Mesendoderm (in vitro differentiated cells): ENCODE data around the gene PACSIN1.

Experiments
- DNase-seq: peaks from one replicate; pipeline ENCODE4 v3.0.0; 2013
- H2AK5ac ChIP-seq: 2 replicates; pipeline ENCODE4 v1.6.1; 2013; ENCODE audit warnings: low read length, inconsistent platforms
- H2BK120ac ChIP-seq: 2 replicates; pipeline ENCODE4 v1.6.1; 2013; ENCODE audit warnings: low read depth, mild to moderate bottlenecking, low read length, moderate library complexity, mixed read lengths
- H2BK15ac ChIP-seq: replicated peaks from 2 replicates; pipeline ENCODE4 v1.6.1; 2013; ENCODE audit warnings: low read depth, mild to moderate bottlenecking, moderate library complexity
- H2BK5ac ChIP-seq: 2 replicates; pipeline ENCODE4 v1.6.1; 2013; ENCODE audit warnings: low read length, inconsistent platforms
- H3K18ac ChIP-seq: 2 replicates; pipeline ENCODE4 v1.6.1; 2013; ENCODE audit warnings: mild to moderate bottlenecking, low read length, mixed read lengths
- H3K23ac ChIP-seq: one replicate; pipeline ENCODE4 v1.6.1; 2013; ENCODE audit warnings: low read length
- H3K27ac ChIP-seq: 2 replicates; pipeline ENCODE4 v1.5.1; 2013; ENCODE audit warnings: low read depth, mild to moderate bottlenecking, inconsistent platforms, low read length, moderate library complexity
- H3K27me3 ChIP-seq: 2 replicates; pipeline ENCODE4 v1.6.1; 2013; ENCODE audit warnings: low read length, control low read depth, mild to moderate bottlenecking, inconsistent platforms; ENCODE audit not compliant: insufficient read depth, poor library complexity
- H3K36me3 ChIP-seq: 2 replicates; pipeline ENCODE4 v1.6.1; 2013; ENCODE audit warnings: low read length, inconsistent platforms; ENCODE audit not compliant: control insufficient read depth, insufficient read depth
- H3K4ac ChIP-seq: one replicate; pipeline ENCODE4 v1.6.1; 2013; ENCODE audit warnings: low read depth, mild to moderate bottlenecking, low read length, moderate library complexity
- H3K4me1 ChIP-seq: 2 replicates; pipeline ENCODE4 v1.6.1; 2013; ENCODE audit warnings: low read depth, low read length, inconsistent platforms; ENCODE audit not compliant: control insufficient read depth
- H3K4me2 ChIP-seq: 2 replicates; pipeline ENCODE4 v1.6.1; 2013; ENCODE audit warnings: low read length
- H3K4me3 ChIP-seq: 2 replicates; pipeline ENCODE4 v1.5.1; 2013; ENCODE audit warnings: mild to moderate bottlenecking, low read length
- H3K56ac ChIP-seq: one replicate; pipeline ENCODE4 v1.6.1; 2013; ENCODE audit warnings: low read length
- H3K79me1 ChIP-seq: 2 replicates; pipeline ENCODE4 v1.6.1; 2013; ENCODE audit warnings: low read length, inconsistent platforms
- H3K79me2 ChIP-seq: 2 replicates; pipeline ENCODE4 v1.6.1; 2013; ENCODE audit warnings: mild to moderate bottlenecking, low read length; ENCODE audit not compliant: control insufficient read depth, insufficient read depth
- H3K9ac ChIP-seq: 2 replicates; pipeline ENCODE4 v1.6.1; 2013; ENCODE audit warnings: low read length, inconsistent platforms
- H4K5ac ChIP-seq: one replicate; pipeline ENCODE4 v1.6.1; 2013; ENCODE audit warnings: low read length
- H4K8ac ChIP-seq: one replicate; pipeline ENCODE4 v1.6.1; 2013; ENCODE audit warnings: low read depth, mild to moderate bottlenecking, control low read depth, low read length, moderate library complexity
- WGBS: extraction: QIAGEN DNeasy Blood & Tissue Kit; methylation state at CpG from one replicate; pipeline ENCODE4 v1.1.7; 2013; ENCODE audit warnings: low lambda C conversion rate, missing lambda C conversion rate; ENCODE audit not compliant: insufficient coverage; ENCODE audit errors: extremely low coverage; 5-methylcytosine and 5-hydroxymethylcytosine counted together

Gene PACSIN1

DNA sequence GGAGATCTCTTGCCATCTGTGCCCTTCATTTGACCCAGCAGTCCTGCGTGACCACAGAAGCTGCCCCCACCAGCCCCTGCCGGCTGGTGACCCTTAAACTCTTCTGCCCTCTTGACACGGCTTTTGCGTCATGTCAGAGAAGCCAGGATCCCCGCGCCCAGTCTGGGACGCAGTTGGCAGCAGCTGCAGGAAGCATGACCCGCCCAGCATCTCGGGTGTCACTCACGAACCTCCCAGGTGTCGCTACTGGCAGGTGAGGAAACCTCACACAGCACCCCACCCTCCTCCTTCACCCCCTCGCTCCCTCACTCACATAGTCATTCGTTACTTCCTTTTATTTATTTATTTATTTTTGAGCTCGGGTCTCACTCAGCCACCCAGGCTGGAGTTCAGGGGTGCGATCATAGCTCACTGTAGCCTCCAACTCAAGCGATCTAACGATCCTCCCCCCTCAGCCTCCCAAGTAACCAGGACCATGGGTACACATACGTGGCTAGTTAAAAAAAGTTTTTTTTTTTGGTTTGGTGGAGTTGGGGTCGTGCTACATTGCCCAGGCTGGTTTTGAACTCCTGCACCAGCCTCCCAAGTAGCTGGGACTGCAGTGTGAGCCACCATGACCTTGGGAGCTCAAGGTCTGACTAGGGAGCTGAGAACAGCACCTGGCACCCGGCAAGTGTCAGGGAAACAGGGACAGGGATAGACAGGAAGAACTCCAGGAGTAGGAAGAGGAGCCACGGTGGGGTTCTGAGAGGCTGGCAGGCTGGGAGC is 104.4 kb downstream of the PACSIN1 start:
- Histone ChIP-seq H4K8ac (no peak overlapping the region), H3K4me3 (no peak overlapping the region), H3K9ac (no peak overlapping the region), H3K18ac (no peak overlapping the region), H3K27me3 (no peaks in the 10 kb centered on the region), H4K5ac (no peak overlapping the region), H3K4me1 (peaks cover 2% of the 10 kb centered on the region), H3K23ac (no peak overlapping the region), H3K4me2 (no peak overlapping the region), H2BK5ac (no peak overlapping the region), H2BK120ac (no peak overlapping the region), H3K27ac (no peak overlapping the region), H3K79me2 (no peaks in the 10 kb centered on the region), H3K79me1 (no peaks in the 10 kb centered on the region), H3K56ac (no peak overlapping the region), H3K36me3 (no peaks in the 10 kb centered on the region), H3K4ac (no peak overlapping the region), H2AK5ac (no peak overlapping the region), H2BK15ac (no peak overlapping the region)
- DNase-seq = no peak
- WGBS = no CpG with 5 or more reads among the region's 21 CpGs

DNA sequence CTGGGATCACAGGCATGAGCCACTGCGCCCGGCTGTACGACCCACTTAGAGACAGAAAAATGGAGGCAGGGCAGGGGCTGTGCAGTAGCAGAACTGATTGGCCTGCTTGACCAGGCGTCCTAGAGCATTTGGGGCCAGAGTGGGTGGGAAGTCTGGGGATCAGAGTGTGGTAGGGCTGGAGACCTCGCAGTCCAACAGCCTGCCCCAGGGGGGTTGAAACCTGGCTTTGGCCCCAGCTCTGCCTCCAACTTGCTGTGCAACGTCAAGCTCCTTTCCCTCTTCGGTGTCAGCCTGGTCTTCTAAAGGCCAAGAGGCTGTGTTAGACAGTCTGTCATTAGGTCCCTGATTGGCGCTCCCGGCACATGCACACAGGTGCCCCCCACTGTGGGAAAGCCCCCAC is 105.5 kb downstream of the PACSIN1 start:
- WGBS = no CpG with 5 or more reads among the region's 9 CpGs
- Histone ChIP-seq H3K79me1 (no peaks in the 10 kb centered on the region), H4K5ac (no peak overlapping the region)

DNA sequence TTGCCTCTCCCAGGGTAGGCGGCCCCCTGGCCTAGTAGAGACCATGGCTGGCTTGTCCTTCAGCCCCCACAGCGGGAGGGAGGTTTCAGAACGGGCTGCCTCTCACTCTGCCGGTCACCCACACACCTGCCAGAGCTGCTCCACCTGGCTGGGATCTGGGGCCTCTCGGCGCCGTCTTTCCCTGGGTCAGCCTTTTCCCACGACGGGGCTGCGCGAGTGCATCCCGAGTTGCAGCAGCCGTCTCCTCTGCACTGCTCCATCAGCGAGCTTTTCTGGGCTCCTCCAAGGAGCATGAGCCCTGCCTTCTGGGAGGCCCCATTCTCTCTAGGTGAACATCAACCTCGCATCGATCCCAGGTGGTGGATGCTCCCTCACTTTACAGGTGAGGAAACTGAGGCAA is 106.1 kb downstream of the PACSIN1 start:
- no peaks in the 10 kb centered on the region for H3K79me1 ChIP-seq
- no peak overlapping the region for H2BK5ac ChIP-seq
- H4K8ac ChIP-seq = no peak overlapping the region
- no peak for DNase-seq
- H3K23ac ChIP-seq = no peak overlapping the region
- H2BK120ac ChIP-seq = no peak overlapping the region
- H3K27me3 ChIP-seq = no peaks in the 10 kb centered on the region
- H3K4me3 ChIP-seq = no peak overlapping the region
- H3K4me1 ChIP-seq = peaks cover 2% of the 10 kb centered on the region
- no peak overlapping the region for H3K4me2 ChIP-seq
- no peak overlapping the region for H3K9ac ChIP-seq
- no peak overlapping the region for H3K4ac ChIP-seq
- H2BK15ac ChIP-seq = no peak overlapping the region
- H3K27ac ChIP-seq = no peak overlapping the region
- no peak overlapping the region for H3K18ac ChIP-seq
- no CpG with 5 or more reads among the region's 16 CpGs for WGBS
- no peak overlapping the region for H3K56ac ChIP-seq
- no peak overlapping the region for H4K5ac ChIP-seq
- H3K79me2 ChIP-seq = no peaks in the 10 kb centered on the region
- no peaks in the 10 kb centered on the region for H3K36me3 ChIP-seq
- H2AK5ac ChIP-seq = no peak overlapping the region

More for the DNA sequence above, 105.5 kb downstream of the PACSIN1 start:
- Histone ChIP-seq H2AK5ac (no peak overlapping the region), H3K4me3 (no peak overlapping the region), H3K23ac (no peak overlapping the region), H3K27ac (no peak overlapping the region), H3K36me3 (no peaks in the 10 kb centered on the region), H3K56ac (no peak overlapping the region), H3K79me2 (no peaks in the 10 kb centered on the region), H3K4ac (no peak overlapping the region), H3K4me2 (no peak overlapping the region), H2BK15ac (no peak overlapping the region), H3K9ac (no peak overlapping the region), H3K4me1 (peaks cover 2% of the 10 kb centered on the region), H3K27me3 (no peaks in the 10 kb centered on the region), H2BK5ac (no peak overlapping the region), H2BK120ac (no peak overlapping the region), H3K18ac (no peak overlapping the region), H4K8ac (no peak overlapping the region)
- no peak for DNase-seq

DNA sequence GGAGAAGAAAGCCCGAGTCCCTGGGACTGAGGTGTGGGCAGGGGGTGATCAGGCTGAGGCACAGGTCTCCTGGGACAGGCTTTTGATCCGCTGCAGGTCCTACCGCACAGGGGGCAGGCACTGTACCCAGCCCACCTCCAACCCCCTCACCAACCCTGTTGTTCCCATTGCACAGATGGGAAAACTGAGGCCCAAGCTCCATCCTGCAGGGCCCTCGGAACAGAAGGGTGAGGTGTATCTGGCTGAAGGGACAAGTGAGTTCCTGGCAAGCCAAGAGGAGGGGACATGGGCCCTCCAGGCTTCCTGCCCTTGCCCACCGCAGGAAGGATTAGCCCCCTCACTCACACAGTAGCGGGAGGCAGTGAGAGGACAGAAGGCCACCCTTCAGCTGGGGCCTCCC is 106.7 kb downstream of the PACSIN1 start:
- no peak overlapping the region for H2BK15ac ChIP-seq
- no CpG with 5 or more reads among the region's 6 CpGs for WGBS
- H3K4me3 ChIP-seq = no peak overlapping the region
- H3K36me3 ChIP-seq = no peaks in the 10 kb centered on the region
- no peak overlapping the region for H2BK5ac ChIP-seq
- no peak overlapping the region for H3K18ac ChIP-seq
- no peak for DNase-seq
- H2BK120ac ChIP-seq = no peak overlapping the region
- H3K4me1 ChIP-seq = peaks cover 2% of the 10 kb centered on the region
- no peak overlapping the region for H2AK5ac ChIP-seq
- no peak overlapping the region for H3K4ac ChIP-seq
- no peaks in the 10 kb centered on the region for H3K79me2 ChIP-seq
- H4K5ac ChIP-seq = no peak overlapping the region
- H3K9ac ChIP-seq = no peak overlapping the region
- H3K56ac ChIP-seq = no peak overlapping the region
- no peak overlapping the region for H4K8ac ChIP-seq
- H3K79me1 ChIP-seq = no peaks in the 10 kb centered on the region
- H3K27me3 ChIP-seq = no peaks in the 10 kb centered on the region
- no peak overlapping the region for H3K23ac ChIP-seq
- no peak overlapping the region for H3K4me2 ChIP-seq
- H3K27ac ChIP-seq = no peak overlapping the region

DNA sequence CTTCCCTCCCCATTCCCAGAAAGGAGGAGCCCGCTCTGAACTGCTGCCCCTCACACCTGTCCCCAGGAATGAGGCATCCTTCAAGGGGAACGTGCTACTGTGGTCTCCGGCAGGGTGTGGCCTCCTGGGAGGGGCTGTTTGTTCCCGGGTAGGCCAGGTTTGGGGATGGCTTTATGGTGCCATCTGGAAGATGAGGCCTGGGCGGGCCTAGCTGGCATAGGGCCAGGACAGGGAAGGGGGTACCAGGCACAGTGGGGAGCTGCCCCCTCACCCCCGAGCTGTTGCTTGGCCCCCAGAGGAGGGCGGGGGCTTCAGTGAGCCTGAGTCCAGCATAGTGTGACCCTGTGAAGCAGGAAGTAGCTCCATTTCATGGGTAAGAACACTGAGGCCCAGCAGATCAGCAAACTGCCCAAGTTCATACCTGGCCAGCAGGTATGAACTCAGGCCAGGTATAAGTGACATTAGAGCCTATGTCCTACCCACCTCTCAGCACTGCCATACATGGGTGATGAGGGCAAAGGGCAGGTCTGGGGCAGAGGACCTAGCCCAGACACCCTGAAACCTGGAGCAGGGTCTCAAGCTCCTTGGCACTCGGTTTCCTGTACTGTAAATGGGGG is 107.8 kb downstream of the PACSIN1 start:
- Histone ChIP-seq H3K9ac (no peak overlapping the region), H2BK120ac (no peak overlapping the region), H3K79me2 (no peaks in the 10 kb centered on the region), H3K27me3 (no peaks in the 10 kb centered on the region), H3K4me1 (peaks cover 2% of the 10 kb centered on the region), H2BK5ac (no peak overlapping the region), H3K18ac (no peak overlapping the region), H3K4me2 (no peak overlapping the region), H3K4ac (no peak overlapping the region), H4K8ac (no peak overlapping the region), H3K79me1 (no peaks in the 10 kb centered on the region), H3K36me3 (no peaks in the 10 kb centered on the region), H2BK15ac (no peak overlapping the region), H3K23ac (no peak overlapping the region), H3K4me3 (no peak overlapping the region), H3K56ac (no peak overlapping the region), H4K5ac (no peak overlapping the region), H2AK5ac (no peak overlapping the region), H3K27ac (no peak overlapping the region)
- no CpG with 5 or more reads among the region's 8 CpGs for WGBS
- no peak for DNase-seq
